ENCODE results near the gene EPB41L5.

DNA sequence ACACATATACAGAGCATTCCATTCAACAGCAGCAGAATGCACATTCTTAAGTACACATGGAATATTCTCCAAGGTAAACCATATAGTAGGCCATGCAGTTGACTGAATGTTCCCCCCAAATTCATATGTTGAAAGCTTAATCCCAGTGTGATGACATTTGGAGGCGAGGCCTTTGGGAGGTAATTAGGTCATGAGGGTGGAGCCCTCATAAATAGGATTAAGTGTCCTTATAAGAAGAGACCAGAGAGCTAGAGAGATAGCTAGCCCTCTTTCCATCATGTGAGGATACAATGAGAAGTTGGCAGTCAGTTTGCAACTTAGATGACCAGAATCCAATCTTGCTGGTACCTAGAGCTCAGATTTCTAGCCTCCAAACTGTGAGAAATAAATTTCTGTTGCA is 182.7 kb downstream of the EPB41L5 start:
- no peak for TF ChIP-seq POLR2AphosphoS5 (IDR thresholded peaks at IDR 0.05; ENCODE audit: borderline replicate concordance, low read depth, low read length)
- no peak for TF ChIP-seq FOXP2 (optimal IDR thresholded peaks at IDR 0.05; ENCODE audit: control extremely low read depth, extremely low read length, insufficient read depth)

Measured in SK-N-MC (cell line).